Measurements from ENCODE around the gene SKA1.

The SKA1 gene

GRCh38 chr18:50374753-50375391 lies at the start of gene SKA1:
Gene SKA1 (plus strand): TSS chr18:50375046. CDS start chr18:50375831, 785 bp downstream.
- intact Hi-C loops (cut with DNase I), result loop anchor here (2.0 kb wide), 1 partner anchor 88 kb away; the partner anchor contains the start of gene CXXC1
- peak; percentile 80 to 98 (median 91) for DNase-seq

- intact Hi-C loops (cut with DNase I), result no loop called here
Measured at GRCh38 chr18:50327983-50328382, 46.9 kb upstream of the SKA1 start.

GRCh38 chr18:50330176-50330575 lies 44.7 kb upstream of the SKA1 start:
- DNase-seq, result no peak
- intact Hi-C loops (cut with DNase I), result no loop called here

More at GRCh38 chr18:50327983-50328382, 46.9 kb upstream of the SKA1 start:
- no peak for DNase-seq

- no peak for DNase-seq
- intact Hi-C loops (cut with DNase I), result no loop called here
Measured at GRCh38 chr18:50331691-50332090, 43.2 kb upstream of the SKA1 start.

GRCh38 chr18:50334546-50335152 lies 40.2 kb upstream of the SKA1 start:
- DNase-seq, result no peak
- intact Hi-C loops (cut with DNase I), result no loop called here

GRCh38 chr18:50338122-50338521 lies 36.7 kb upstream of the SKA1 start:
- intact Hi-C loops (cut with DNase I), result no loop called here
- DNase-seq, result no peak

- no peak for DNase-seq
- intact Hi-C loops (cut with DNase I), result no loop called here
Measured at GRCh38 chr18:50338715-50339114, 36.1 kb upstream of the SKA1 start.

GRCh38 chr18:50340078-50340477 lies 34.8 kb upstream of the SKA1 start:
- intact Hi-C loops (cut with DNase I), result no loop called here
- peak in 1 of 10 donors; percentile 66 for DNase-seq

- intact Hi-C loops (cut with DNase I), result no loop called here
- DNase-seq, result no peak
Measured at GRCh38 chr18:50341443-50341842, 33.4 kb upstream of the SKA1 start.

- DNase-seq, result no peak
- intact Hi-C loops (cut with DNase I), result no loop called here
Measured at GRCh38 chr18:50350699-50351098, 24.1 kb upstream of the SKA1 start.

- no peak for DNase-seq
- intact Hi-C loops (cut with DNase I), result loop anchor here (5.0 kb wide), 1 partner anchor 59 kb away; no protein-coding TSS in a partner anchor
Measured at GRCh38 chr18:50356036-50356945, 18.6 kb upstream of the SKA1 start.

GRCh38 chr18:50358844-50359243 lies 16.0 kb upstream of the SKA1 start:
- intact Hi-C loops (cut with DNase I), result loop anchor here (5.0 kb wide), 1 partner anchor 62 kb away; no protein-coding TSS in a partner anchor
- peak in 1 of 10 donors; percentile 12 for DNase-seq

- intact Hi-C loops (cut with DNase I), result loop anchor here (5.0 kb wide), 1 partner anchor 63 kb away; no protein-coding TSS in a partner anchor
- DNase-seq, result no peak
Measured at GRCh38 chr18:50359806-50360205, 15.0 kb upstream of the SKA1 start.

- no peak for DNase-seq
- intact Hi-C loops (cut with DNase I), result no loop called here
Measured at GRCh38 chr18:50360611-50361010, 14.2 kb upstream of the SKA1 start.

- DNase-seq, result no peak
- intact Hi-C loops (cut with DNase I), result no loop called here
Measured at GRCh38 chr18:50369672-50370071, 5.2 kb upstream of the SKA1 start.

- peak in 1 of 10 donors; percentile 33 for DNase-seq
- intact Hi-C loops (cut with DNase I), result no loop called here
Measured at GRCh38 chr18:50372743-50373142, 2.1 kb upstream of the SKA1 start.

- DNase-seq, result no peak
Measured at GRCh38 chr18:50373561-50374219, 1.2 kb upstream of the SKA1 start.

GRCh38 chr18:50374220-50374752 lies 560 bp upstream of the SKA1 start:
- peak in 1 of 10 donors; percentile 7 for DNase-seq
- intact Hi-C loops (cut with DNase I), result loop anchor here (2.0 kb wide), 1 partner anchor 87 kb away; the partner anchor contains the start of gene CXXC1

More at GRCh38 chr18:50373561-50374219, 1.2 kb upstream of the SKA1 start:
- intact Hi-C loops (cut with DNase I), result loop anchor here (2.0 kb wide), 1 partner anchor 87 kb away; the partner anchor contains the start of gene CXXC1

GRCh38 chr18:50377061-50377798 lies 2.4 kb downstream of the SKA1 start:
- intact Hi-C loops (cut with DNase I), result no loop called here
- no peak for DNase-seq
